HG03378 (cell line): ENCODE data around the gene C9orf72.
"Not testable (repeated sequence)": the region's sequence is repeated elsewhere in the genome, so short reads cannot be mapped to it uniquely, and the experiment has no call there.

Source experiments
- ATAC-seq: cut with Tn5 transposase; IDR thresholded peaks from one replicate; pipeline ENCODE4 v1.9.1; 2021; ENCODE audit warnings: mild to moderate bottlenecking, moderate library complexity; ENCODE audit not compliant: unreplicated experiment

The C9orf72 gene

GRCh38 chr9:27519466-27520465, 53.5 kb downstream of the C9orf72 start:
- ATAC-seq = no peak

- ATAC-seq = no peak
Observed at GRCh38 chr9:27518809-27519208, 54.5 kb downstream of the C9orf72 start.

GRCh38 chr9:27518006-27518405, 55.3 kb downstream of the C9orf72 start:
- ATAC-seq = no peak

- ATAC-seq = no peak
Observed at GRCh38 chr9:27514551-27514950, 58.7 kb downstream of the C9orf72 start.

GRCh38 chr9:27511771-27512170, 61.5 kb downstream of the C9orf72 start:
- ATAC-seq = no peak

- no peak for ATAC-seq
Observed at GRCh38 chr9:27510780-27511179, 62.5 kb downstream of the C9orf72 start.

GRCh38 chr9:27506981-27507380, 66.3 kb downstream of the C9orf72 start:
- ATAC-seq = no peak

- no peak for ATAC-seq
Observed at GRCh38 chr9:27505744-27506161, 67.5 kb downstream of the C9orf72 start.

- ATAC-seq = no peak
Observed at GRCh38 chr9:27504259-27504658, 69.0 kb downstream of the C9orf72 start.

GRCh38 chr9:27503623-27504022, 69.7 kb downstream of the C9orf72 start:
- ATAC-seq = no peak

- ATAC-seq = not testable (repeated sequence)
Observed at GRCh38 chr9:27500902-27501301, 72.4 kb downstream of the C9orf72 start.

GRCh38 chr9:27499451-27499850, 73.8 kb downstream of the C9orf72 start:
- ATAC-seq = peak; percentile 82

- no peak for ATAC-seq
Observed at GRCh38 chr9:27497883-27498417, 75.3 kb downstream of the C9orf72 start.
